Spleen (tissue), 11 donors: ENCODE results near the gene OBSL1. TPM values are rescaled to one million over a fixed set of nuclear protein-coding genes. Genes with fewer than 3 reads are reported as not detected.
A peak's percentile ranks its signal among the peaks of the same experiment; 100 is the strongest.

Experiments
- DNase-seq: peaks from one replicate; pipeline ENCODE4 v3.0.0-alpha.2; 2020
- H3K27ac ChIP-seq, 8 donors: fragments of 200-600 bp; sonication (generic) in 7 of 8; 1 replicate in 4 of 8; 2 replicates in 4 of 8; pipeline versions ENCODE4 v1.5.0 to v1.8.0; 2016 to 2021; ENCODE audit warnings: inconsistent platforms in 4 of 8, mild to moderate bottlenecking in 4 of 8, moderate library complexity in 1 of 8
- H3K27me3 ChIP-seq, 7 donors: fragments of 200-600 bp; sonication (generic) in 6 of 7; replicated peaks in 1 of 7; 1 replicate in 4 of 7; 2 replicates in 3 of 7; pipeline versions ENCODE4 v1.5.0 to v1.8.0; 2016 to 2021; ENCODE audit warnings: inconsistent platforms in 3 of 7, mild to moderate bottlenecking in 1 of 7
- H3K36me3 ChIP-seq, 6 donors: fragments of 200-600 bp; sonication (generic) in 5 of 6; 1 replicate in 4 of 6; 2 replicates in 2 of 6; pipeline versions ENCODE4 v1.5.0 to v1.8.0; 2016 to 2021; ENCODE audit warnings: inconsistent platforms in 2 of 6
- H3K4me1 ChIP-seq, 6 donors: fragments of 200-600 bp; sonication (generic) in 5 of 6; 1 replicate in 3 of 6; 2 replicates in 3 of 6; pipeline versions ENCODE4 v1.5.0 to v1.8.0; 2016 to 2021; ENCODE audit warnings: inconsistent platforms in 3 of 6
- H3K4me3 ChIP-seq, 8 donors: fragments of 200-600 bp; sonication (generic) in 7 of 8; 1 replicate in 4 of 8; 2 replicates in 4 of 8; pipeline versions ENCODE4 v1.5.0 to v1.8.0; 2016 to 2021; ENCODE audit warnings: inconsistent platforms in 4 of 8, mild to moderate bottlenecking in 4 of 8, moderate library complexity in 2 of 8
- H3K9me3 ChIP-seq, 8 donors: fragments of 200-600 bp; sonication (generic) in 7 of 8; 1 replicate in 4 of 8; 2 replicates in 4 of 8; pipeline versions ENCODE4 v1.5.0 to v1.8.0; 2016 to 2021; ENCODE audit warnings: inconsistent platforms in 4 of 8
- CTCF ChIP-seq, 11 experiments: fragments of 200-600 bp in 7 of 11; fragments of 450-650 bp in 4 of 11; sonication (generic) in 4 of 11; IDR thresholded peaks in 8 of 11; conservative IDR thresholded peaks in 3 of 11; 1 replicate in 7 of 11; 2 replicates in 4 of 11; pipeline versions ENCODE4 v1.4.0 to v1.8.0; 2016 to 2021; ENCODE audit warnings: antibody characterized with exemption in 11 of 11, inconsistent platforms in 4 of 11, mild to moderate bottlenecking in 1 of 11
- POLR2A ChIP-seq, 3 donors: fragments of 450-650 bp; IDR thresholded peaks; one replicate each; pipeline ENCODE4 v1.5.1; 2017; ENCODE audit warnings: antibody characterized with exemption in 3 of 3, mild to moderate bottlenecking in 1 of 3
- POLR2AphosphoS5 ChIP-seq, 3 donors: sonication (generic); formaldehyde crosslinking; IDR thresholded peaks; one replicate each; pipeline ENCODE4 v1.5.1; 2017; ENCODE audit warnings: antibody characterized with exemption in 3 of 3
- WGBS, 5 donors: extraction: QIAGEN DNeasy Blood & Tissue Kit in 3 of 5; methylation state at CpG; one replicate each; pipeline versions ENCODE4 v1.1.5 to v1.1.7; 2013 to 2018; 5-methylcytosine and 5-hydroxymethylcytosine counted together
- intact Hi-C: fragments of 100-400 bp; cut with DNase I; formaldehyde crosslinking; loops from one replicate; pipeline ENCODE4 v1.15.0; 2023; ENCODE audit warnings: low total_unique reads
- polyA plus RNA-seq, 3 donors: library from polyadenylated mRNA; stranded (reverse); fragments of 200-250 nt; gene quantifications; one replicate each; pipeline ENCODE4 v1.2.1, GENCODE V29; 2013
- total RNA-seq, 7 donors: library from RNA; depleted of rRNA in 3 of 7; stranded (reverse); fragments of >200 nt in 3 of 7; fragmentation: NEBNext Ultra II Directional in 4 of 7; extraction: Animal tissue kit (Norgen Biotek cat#: 25700) in 4 of 7; gene quantifications; one replicate each; pipeline versions ENCODE4 v1.1.0 to v1.2.1, GENCODE V29; 2016 to 2021
- donor health status: healthy with polysubstance abuse.
- donor health status: DM: no; HTN: no; CAD: no; lungs with moderate emphysema.
- donor health status: DM: no; HTN: no; CAD: no.
- donor health status: Bipolar disorder and iron deficiency.
- donor health status: healthy.
- donor health status: DM: no; HTN: no; CAD: no.
- donor health status: DM: yes; HTN: yes; CAD: no.

OBSL1 gene
- total and polyA plus RNA-seq, 10 donors = 15.9 to 51.6 (median 31.0) TPM

- Histone ChIP-seq H3K4me1 (peaks cover 0 to 27% (median 20%) of the 10 kb centered on the region in 6 donors), H3K4me3 (peak overlapping the region; percentile 75 to 88 (median 80)), H3K27ac (peak overlapping the region; percentile 83 to 95 (median 91)), H3K36me3 (peaks cover 0 to 14% (median 9%) of the 10 kb centered on the region in 6 donors), H3K9me3 (no peaks in the 10 kb centered on the region), H3K27me3 (no peaks in the 10 kb centered on the region)
- 17 to 22% (median 19%) methylated on average over 19 of the region's 19 CpGs for WGBS, 5 donors
- no peak for TF ChIP-seq POLR2AphosphoS5 (IDR thresholded peaks at IDR 0.05)
- intact Hi-C loops = no loop called here
- no peak for DNase-seq
Observed at GRCh38 chr2:219596954-219597551, 25.7 kb upstream of the OBSL1 start.

GRCh38 chr2:219595256-219595655 lies 23.9 kb upstream of the OBSL1 start:
- H3K9me3 ChIP-seq = no peaks in the 10 kb centered on the region
- intact Hi-C loops = no loop called here
- H3K27ac ChIP-seq = no peak overlapping the region
- TF ChIP-seq CTCF (IDR thresholded peaks at IDR 0.05 in 8 of 11, conservative IDR thresholded peaks at IDR 0.05 in 3 of 11) = no peak
- no peak for TF ChIP-seq POLR2AphosphoS5 (IDR thresholded peaks at IDR 0.05)
- TF ChIP-seq POLR2A (IDR thresholded peaks at IDR 0.05) = no peak
- no peaks in the 10 kb centered on the region for H3K27me3 ChIP-seq
- 24 to 42% (median 29%) methylated on average over 3 of the region's 3 CpGs for WGBS, 5 donors
- DNase-seq = no peak
- no peaks in the 10 kb centered on the region for H3K36me3 ChIP-seq
- H3K4me1 ChIP-seq = peaks cover 0 to 27% (median 20%) of the 10 kb centered on the region in 6 donors
- no peak overlapping the region for H3K4me3 ChIP-seq

- DNase-seq = no peak
- Histone ChIP-seq H3K27me3 (no peaks in the 10 kb centered on the region), H3K36me3 (no peaks in the 10 kb centered on the region), H3K4me1 (peaks cover 0 to 13% (median 11%) of the 10 kb centered on the region in 6 donors), H3K9me3 (no peaks in the 10 kb centered on the region), H3K4me3 (no peak overlapping the region), H3K27ac (no peak overlapping the region)
- intact Hi-C loops = no loop called here
- WGBS, 5 donors = 72 to 94% (median 90%) methylated on average over 2 of the region's 2 CpGs
- no peak for TF ChIP-seq POLR2A (IDR thresholded peaks at IDR 0.05)
- TF ChIP-seq CTCF (IDR thresholded peaks at IDR 0.05 in 8 of 11, conservative IDR thresholded peaks at IDR 0.05 in 3 of 11) = no peak
- TF ChIP-seq POLR2AphosphoS5 (IDR thresholded peaks at IDR 0.05) = no peak
Observed at GRCh38 chr2:219593154-219593553, 21.8 kb upstream of the OBSL1 start.

GRCh38 chr2:219592736-219593135 lies 21.4 kb upstream of the OBSL1 start:
- 77 to 88% (median 85%) methylated on average over 6 of the region's 6 CpGs for WGBS, 5 donors
- Histone ChIP-seq H3K27me3 (no peaks in the 10 kb centered on the region), H3K9me3 (no peaks in the 10 kb centered on the region), H3K4me3 (no peak overlapping the region), H3K36me3 (no peaks in the 10 kb centered on the region), H3K4me1 (peaks cover 0 to 11% (median 8%) of the 10 kb centered on the region in 6 donors), H3K27ac (no peak overlapping the region)
- no peak for DNase-seq
- intact Hi-C loops = no loop called here
- TF ChIP-seq POLR2AphosphoS5 (IDR thresholded peaks at IDR 0.05) (no peak), POLR2A (IDR thresholded peaks at IDR 0.05) (no peak), CTCF (IDR thresholded peaks at IDR 0.05 in 8 of 11, conservative IDR thresholded peaks at IDR 0.05 in 3 of 11) (no peak)
